ENCODE data around the gene SEC24C.
"Not testable (repeated sequence)": the region's sequence is repeated elsewhere in the genome, so short reads cannot be mapped to it uniquely, and the experiment has no call there.

- TF ChIP-seq CTCF (conservative IDR thresholded peaks at IDR 0.05; ENCODE audit: low read depth, low read length); EZH2 (IDR thresholded peaks at IDR 0.05; ENCODE audit: low read length, unreplicated experiment): not testable (repeated sequence)
Measured at GRCh38 chr10:73707628-73708027, 36.5 kb upstream of the SEC24C start.

All from PC-3 (cell line).